HPDE6-E6E7 (cell line): ENCODE measurements around the gene HTR4.

Source experiments
- DNase-seq: peaks from one replicate; pipeline ENCODE4 v3.0.0; 2011; ENCODE audit warnings: missing footprints; ENCODE audit errors: extremely low spot score

The HTR4 gene

DNA sequence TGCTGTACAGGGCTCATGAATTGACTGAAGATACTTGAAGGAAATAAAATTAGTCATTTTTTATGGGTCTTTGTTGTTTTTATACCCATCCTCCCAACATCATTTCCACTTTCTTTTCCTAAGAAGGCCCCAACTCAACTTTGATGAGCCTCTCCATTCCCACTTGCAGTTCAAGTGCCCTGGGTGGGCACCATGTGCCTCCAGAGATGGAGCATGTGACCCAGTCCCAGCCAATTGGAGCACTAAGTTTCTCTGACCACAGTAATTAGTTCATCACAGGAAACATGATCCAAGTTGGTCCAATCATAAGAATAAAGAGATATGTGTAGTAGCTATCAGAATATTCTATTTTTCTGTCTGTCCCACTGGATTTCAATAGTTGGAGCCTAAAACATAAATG, 46.9 kb downstream of the HTR4 start:
- no peak for DNase-seq

DNA sequence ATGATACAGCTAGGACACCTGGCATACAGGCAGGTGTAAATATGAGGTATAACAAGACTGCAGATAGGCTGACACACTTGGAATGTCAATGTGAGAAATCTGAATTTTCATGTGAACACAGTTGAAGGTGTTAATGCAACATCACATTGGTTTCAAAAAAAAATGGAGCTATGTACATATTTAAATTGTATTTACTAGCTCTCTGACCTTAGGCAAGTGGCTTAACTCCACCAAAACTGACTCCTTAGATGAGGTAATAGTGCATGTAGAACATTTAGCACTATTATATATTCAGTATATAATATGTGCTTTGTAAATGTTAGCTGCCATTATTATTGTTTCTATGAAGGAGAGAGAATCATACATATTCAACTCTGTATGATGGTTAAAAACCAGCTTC, 48.0 kb downstream of the HTR4 start:
- no peak for DNase-seq

DNA sequence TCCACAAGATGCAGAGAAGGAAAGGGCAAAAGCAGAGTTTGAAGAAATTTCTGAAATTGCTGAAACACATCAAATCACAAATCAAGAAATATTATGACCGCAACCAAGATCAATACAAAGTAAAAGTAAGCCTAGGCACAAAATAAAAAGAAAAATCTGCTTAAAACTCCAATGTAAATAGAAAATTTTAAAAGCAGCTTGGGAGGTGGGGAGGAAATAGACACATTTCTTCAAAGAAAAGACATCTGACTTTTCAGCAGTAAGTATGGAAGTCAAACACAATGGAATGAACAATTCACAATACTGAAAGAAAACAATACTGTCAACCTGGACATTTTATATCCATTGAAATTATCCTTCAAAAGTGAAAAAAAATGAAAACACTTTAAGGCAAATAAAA, 55.1 kb downstream of the HTR4 start:
- DNase-seq, result no peak

DNA sequence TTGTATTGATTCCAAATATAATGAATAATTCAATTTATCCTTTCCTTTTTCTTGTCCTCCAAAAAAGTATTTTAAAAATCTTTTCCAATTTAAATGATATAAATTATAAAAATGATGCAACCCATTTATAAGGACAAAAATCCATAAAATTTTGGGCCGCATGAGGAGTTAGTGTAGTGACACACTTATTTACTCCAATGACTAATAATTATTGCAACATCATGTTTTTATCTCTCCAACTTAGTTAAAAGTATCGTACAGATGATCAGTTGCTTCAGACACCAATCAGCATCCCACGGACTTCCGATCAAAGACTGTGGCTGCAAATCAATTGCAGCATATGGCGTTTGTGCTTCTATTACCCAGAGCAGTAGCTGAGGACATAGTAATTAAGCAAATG, 58.6 kb downstream of the HTR4 start:
- DNase-seq, result no peak

DNA sequence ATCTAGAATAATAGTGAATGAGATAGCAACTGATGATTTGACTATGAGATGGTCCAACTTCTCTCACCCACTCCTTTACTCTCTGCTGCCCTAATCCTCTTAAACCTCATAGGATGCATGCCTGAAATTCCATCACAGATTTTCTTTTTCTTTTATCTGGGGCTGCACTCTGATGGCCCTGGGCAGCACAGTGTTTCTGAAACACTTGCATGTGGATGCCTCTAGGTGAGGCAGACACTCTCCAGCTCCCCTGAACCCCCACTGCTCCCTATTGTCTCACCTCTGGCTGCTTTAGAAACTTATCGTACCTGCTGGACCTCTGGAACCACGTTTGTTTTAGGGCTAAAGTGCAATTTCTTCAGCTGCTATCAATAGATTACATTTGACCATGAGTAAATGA, 67.5 kb downstream of the HTR4 start:
- no peak for DNase-seq

DNA sequence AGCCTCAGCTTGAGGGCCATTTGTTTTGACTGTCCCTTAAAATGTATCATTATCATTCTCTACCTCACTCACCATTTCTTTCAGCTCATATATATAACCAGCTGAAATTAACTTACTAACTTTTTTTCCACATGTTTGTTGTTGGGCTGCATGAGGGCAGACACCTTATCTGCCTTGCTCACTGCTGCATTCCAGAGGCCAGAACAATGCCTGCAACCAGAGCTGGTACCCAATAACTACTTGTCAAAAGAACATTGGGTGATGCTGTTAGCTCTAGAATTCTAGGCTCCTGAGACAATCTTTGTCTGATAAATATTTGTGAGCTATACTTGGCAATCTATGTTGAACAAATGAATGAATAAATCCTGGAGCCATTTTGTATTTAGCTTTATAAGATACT, 68.3 kb downstream of the HTR4 start:
- no peak for DNase-seq

DNA sequence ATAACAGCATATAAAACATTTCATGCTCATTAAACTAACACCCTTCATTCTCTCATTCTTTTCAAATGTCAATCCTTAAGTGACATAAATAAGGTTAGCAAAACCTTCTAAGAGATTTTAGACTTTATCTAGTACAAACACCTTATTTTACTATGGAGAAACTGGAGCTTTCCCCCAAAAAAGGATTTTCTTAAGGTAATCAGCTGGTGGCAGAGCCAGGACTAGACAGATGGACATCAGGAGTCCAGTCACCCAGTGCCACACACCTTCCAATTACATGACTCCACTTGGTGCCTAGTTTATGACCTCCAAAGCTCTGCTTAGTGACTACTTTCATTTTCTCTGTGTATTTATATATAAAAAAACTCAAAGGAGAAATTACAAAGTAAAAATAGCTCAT, 70.2 kb downstream of the HTR4 start:
- DNase-seq, result no peak

DNA sequence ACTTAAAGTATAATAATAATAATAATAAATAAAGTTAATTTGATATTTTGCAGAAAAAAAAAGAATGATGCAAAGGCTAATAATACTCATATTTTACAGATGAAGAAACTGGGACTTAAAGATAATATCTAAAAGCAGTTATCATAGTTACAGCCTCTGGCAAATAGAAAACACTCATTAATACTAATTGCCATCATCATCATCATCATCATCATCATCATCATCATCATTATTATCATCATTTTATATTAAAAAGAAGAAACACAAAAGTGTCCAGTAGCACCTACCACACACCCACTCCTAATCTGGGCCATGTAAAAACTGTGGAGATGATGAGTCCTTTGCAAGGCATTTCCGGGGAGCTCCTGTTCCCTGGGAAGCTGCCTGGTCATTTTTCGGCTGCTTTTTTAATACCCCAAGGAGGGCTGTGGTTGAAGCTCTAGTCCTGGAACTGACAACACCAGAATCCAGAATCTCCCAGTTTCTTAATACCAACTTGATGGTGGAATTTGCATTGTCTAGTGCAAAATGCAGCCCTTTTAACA, 70.8 kb downstream of the HTR4 start:
- DNase-seq, result no peak

DNA sequence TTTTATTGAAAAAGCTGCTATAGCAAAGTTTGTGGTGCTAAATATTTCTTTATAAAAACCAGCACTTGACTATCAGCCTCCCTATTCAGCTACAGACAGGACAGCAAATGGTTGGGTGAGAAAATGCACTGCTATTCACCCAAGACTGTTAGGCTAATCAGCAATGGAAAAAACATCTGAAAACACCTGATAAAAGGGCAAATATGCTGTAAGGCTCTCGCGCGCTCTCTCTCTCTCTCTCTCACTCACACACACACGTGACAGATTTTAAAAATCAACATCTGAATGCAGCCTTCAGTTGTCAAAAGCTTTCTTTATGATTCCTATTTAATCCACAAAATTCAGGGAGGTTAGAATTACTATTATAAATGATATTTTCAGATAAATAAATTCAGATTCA, 80.2 kb downstream of the HTR4 start:
- no peak for DNase-seq

DNA sequence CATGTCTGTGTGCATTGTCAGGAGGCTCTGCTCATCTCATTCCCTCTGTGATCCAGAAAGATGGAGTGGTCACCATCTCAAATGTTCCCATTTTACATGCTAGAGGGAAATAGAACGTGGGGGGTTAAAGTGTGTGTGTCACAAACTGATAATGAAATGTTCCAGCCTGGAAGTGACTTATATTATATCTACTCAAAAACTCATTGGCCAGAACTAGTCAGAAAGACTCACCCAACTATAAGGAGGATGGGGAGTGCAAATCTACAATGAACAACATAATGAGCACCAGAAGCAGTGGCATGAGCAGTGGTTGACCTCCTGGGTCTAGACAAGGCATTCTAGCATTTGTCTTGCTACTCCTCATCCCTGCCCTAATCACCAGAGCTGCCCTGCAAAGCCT, 81.0 kb downstream of the HTR4 start:
- DNase-seq, result no peak

DNA sequence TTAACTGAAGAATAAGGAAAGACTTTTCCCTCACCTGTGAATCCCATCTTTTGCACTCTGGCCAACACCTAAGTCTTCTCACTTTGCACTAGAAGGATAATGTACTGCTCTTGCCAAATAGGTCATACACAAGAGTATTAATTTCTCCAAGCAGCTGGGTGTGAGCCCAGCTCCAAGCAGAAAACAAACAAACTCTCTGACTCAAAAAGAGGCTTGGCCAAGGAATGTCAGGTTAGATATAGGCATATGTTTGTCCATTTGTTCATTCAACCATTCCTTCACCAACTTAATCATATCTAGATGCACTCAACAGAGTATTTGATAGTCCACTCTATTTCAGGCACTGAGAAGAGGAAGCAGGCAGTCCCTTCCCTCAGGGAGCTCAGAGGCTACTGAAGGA, 84.4 kb downstream of the HTR4 start:
- DNase-seq, result no peak

DNA sequence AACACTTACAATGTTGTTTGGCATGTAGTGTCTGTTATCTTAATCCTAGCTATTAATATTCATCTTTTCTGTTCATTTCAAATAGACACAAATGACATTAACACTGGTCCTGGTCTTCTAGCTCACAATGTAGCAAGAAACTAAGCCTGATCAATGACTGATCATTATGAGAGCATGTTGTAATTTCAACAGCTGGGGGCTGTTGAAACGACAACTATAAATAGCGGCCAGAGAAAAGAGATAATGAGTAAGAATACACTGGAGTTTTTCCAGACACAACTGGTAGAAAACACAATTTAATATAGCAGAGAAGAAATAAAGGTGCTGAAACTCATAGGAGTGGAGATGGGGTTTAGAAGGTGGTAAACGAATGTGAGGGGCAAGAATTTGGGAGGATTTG, 89.2 kb downstream of the HTR4 start:
- no peak for DNase-seq

DNA sequence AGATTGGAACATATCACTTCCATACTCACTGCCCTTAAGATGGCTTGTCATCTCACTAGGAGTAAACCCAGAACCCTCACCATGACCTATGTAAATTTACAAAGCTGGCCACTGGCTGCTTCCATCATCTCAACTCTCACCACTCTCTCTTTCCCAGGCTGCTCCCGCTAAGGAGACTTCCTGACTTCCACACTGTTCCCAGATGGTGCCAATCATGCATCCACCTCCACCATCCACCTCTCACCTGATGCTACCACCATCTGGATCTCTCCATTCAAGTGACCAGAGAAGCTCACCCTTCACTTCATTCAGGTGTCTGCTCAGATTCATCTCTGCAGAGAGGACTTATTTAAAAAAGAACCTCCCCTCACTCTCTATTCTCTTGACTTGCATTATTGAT, 91.3 kb downstream of the HTR4 start:
- DNase-seq, result no peak

DNA sequence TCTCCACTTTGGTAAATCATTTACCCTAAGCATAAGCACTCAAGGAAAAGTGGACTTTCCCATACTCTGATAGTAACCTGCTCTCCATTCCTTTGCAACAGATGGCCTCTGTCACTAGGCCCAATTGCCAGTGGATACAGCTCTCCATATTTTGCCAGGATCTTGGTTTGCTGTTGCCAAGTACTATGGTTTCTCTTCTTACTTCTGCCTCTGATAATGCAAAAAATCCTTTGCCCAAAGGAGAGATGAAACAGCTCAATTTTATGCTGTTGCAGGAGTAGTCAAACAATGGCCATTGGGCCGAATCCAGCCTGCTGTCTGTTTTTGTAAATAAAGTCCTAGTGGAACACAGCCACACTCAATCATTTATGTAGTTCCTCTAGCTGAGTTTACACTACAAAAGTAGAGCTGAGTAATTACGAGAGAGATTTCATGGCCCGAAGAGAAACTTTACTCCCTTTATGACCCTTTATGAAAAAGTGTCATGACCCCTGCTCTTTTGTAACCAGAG, 92.5 kb downstream of the HTR4 start:
- DNase-seq, result no peak

DNA sequence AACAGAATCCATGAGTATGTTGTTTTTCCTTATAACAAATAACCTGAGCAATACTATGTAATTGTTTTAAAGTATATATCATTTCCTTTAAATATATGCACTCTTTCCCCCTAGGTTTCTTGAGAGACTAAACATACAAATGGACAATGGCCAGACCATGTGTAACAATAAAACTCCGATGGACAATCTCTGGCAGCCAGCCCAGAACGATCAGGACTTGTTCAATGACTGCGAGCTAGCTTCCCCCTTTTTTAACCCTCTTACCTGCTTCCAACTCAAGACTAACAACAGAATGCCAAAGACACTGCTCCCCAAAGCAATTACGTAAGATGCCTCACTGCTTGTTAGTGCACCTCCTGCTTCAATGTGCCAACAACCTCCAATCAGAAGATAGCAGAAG, 94.9 kb downstream of the HTR4 start:
- no peak for DNase-seq

DNA sequence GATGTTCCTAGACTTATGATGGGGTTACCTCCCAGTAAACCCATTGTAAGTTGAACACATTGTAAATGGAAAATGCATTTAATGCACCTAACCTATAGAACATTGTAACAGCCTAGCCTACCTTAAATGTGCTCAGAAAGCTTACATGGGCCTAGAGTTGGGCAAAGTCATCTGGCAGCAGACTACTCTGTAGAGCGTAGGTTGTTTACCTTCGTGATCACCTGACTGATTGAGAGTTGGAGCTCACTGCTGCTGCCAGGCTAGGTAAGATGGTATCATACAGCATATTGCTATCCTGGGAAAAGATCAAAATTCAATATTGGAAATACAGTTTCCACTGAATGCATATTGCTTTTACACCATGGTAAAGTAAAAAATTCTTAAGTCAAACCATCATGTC, 95.4 kb downstream of the HTR4 start:
- DNase-seq, result no peak

DNA sequence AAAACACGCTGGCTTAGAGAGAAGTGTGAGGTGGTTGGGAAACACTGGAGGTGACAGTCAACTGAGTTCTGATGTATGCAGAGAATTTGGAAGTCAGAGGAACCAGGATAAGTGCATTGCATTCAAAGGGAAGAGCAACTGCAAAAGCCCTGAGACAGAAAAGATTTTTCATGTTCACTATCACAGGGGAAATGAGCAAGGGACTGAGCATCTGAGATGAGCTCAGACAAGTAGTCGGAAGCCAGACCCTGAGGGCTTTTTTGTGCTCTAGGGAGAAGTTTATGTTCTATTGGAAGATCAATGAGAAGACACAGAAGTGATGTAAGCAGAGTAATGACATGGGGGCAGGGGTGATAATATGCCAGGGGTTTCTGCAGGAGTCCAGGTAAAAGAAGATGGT, 97.5 kb downstream of the HTR4 start:
- no peak for DNase-seq

DNA sequence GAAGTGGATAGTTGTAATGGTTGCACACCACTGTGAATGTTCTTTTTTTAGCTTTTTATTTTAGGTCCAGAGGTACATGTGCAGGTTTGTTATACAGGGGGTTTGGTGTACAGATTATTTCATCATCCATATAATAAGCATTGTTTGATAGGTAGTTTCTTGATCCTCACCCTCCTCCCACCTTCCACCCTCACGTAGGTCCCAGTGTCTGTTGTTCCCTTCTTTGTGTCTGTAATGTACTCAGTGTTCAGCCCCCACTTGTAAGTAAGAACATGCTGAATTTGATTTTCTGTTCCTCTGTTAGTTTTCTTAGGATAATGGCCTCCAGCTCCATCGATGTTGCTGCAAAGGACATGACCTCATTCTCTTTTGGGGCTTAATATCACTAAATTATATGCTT, 99.7 kb downstream of the HTR4 start:
- no peak for DNase-seq

DNA sequence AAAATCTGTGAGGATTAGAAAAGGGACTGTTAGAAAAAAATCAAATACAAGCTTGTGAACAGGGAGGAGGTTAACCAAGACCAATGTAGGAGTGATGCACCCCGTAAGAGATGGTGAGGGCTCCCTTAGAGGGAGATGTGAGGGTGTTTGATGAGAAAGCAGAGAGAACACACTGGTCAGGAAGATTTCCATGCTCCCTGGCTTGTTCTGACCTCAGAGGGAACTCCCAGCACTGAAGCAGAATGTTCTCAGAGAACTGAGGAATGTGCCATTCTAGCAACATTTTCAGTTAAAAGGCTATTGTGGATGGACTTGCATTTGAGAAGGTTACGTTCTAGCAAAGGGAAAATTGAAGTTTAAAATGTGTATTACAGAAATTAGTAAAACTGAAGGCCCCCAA, 110.6 kb downstream of the HTR4 start:
- no peak for DNase-seq

DNA sequence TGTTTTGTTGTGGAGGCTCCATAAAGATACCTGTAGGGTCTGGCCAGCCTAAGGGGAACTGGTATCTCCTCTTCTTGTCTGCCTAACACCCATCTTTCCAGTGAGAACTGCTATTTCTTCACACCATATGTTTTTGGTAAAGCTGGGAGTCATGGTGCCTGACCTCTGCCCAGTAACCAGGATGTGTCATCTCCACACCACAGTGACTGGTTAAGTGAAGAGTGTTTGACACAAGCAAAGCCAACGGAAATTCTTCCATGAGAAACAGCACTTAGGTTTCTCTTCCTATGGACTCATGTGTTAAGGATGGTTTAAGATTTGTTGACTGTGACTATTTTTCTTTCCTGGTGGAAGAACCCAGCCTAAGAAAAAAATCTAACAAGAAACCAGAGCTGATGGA, 111.5 kb downstream of the HTR4 start:
- DNase-seq, result no peak

DNA sequence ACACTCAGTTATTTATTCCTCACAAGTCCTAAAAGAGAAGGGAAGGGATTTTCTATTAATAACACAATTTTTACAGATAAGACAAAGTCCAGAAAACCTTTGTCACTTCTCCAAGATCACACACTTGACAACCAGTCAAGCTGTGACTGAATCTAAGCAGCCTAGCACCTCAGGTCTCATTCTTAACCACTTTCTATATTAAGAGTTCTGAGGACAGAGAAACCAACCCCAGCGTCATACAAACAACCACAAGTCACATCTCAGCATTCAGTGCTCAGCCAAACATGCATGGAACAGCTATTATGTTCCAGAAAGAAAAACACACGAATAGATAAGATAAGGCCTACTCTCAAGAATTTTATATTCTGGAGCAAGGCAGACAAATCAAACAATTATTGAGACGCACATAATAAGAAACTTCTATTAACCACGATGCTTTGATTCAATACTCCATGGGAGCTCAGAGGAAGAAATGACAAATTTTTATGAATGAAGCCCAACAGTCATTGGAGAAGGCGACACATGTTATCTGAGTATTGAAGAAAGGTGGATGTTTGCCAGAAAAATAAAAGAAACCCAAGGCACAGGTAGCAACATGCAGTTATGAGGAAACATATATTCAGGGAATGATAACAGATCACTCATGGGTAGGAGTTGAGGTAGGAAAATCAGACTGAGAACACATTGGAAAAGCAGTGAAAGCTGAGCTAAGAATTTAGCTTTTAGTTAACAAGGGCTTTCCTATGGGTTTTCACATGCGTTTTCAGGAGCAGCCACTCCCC, 113.1 kb downstream of the HTR4 start:
- DNase-seq, result no peak

DNA sequence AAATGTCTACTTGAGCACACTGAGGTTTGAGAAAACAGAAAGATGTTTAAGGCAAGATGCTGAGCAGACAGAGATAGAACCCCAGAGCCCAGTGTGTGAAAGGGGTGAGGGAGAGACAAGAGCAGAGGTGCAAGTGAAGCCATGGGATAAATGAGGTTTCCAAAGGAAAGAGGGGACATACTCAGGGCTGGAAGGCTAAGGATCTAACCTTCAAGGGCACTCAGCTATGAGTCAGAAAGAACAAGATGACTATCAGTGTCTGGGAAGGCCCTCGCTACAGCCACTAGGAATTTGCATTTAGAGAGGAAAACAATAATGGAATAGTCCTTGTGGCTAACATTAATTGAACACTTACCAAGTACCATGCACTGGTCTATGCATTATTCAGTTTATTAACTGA, 113.7 kb downstream of the HTR4 start:
- DNase-seq, result no peak

DNA sequence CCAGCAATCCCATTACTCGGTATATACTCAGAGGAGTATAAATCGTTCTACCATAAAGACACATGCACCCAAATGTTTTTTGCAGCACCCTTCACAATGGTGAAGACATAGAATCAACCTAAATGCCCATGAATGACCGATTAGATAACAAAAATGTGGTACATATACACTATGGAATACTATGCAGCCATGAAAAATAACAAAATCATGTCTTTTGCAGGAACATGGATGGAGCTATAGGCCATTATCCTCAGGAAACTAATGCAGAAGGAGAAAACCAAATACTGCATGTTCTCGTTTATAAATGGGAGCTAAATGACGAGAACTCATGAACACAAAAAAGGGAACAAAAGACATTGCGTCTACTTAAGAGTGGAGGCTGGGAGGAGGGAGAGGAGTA, 114.5 kb downstream of the HTR4 start:
- no peak for DNase-seq

DNA sequence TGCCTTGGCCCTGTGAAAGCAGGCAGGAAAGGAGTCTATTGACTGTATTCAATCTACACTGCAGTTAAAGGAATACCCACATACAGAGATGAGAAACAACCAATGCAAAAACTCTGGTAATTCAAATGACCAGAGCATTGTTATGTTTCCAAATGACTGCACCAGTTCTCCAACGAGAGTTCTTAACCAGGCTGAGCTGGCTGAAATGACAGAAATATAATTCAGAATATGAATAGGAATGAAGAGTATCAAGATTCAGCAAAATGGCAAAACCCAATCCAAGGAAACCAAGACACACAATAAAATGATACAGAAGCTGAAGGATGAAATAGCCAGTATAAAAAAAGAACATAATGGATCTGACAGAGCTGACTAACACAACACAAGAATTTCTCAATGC, 119.1 kb downstream of the HTR4 start:
- no peak for DNase-seq
